Spleen (tissue), 7 donors: ENCODE results near the gene KRTAP2-2.

ENCODE experiments used
- CTCF ChIP-seq, 11 experiments: fragments of 200-600 bp in 7 of 11; fragments of 450-650 bp in 4 of 11; sonication (generic) in 4 of 11; IDR thresholded peaks in 8 of 11; conservative IDR thresholded peaks in 3 of 11; 1 replicate in 7 of 11; 2 replicates in 4 of 11; pipeline versions ENCODE4 v1.4.0 to v1.8.0; 2016 to 2021; ENCODE audit warnings: antibody characterized with exemption in 11 of 11, inconsistent platforms in 4 of 11, mild to moderate bottlenecking in 1 of 11
- POLR2AphosphoS5 ChIP-seq, 3 donors: sonication (generic); formaldehyde crosslinking; IDR thresholded peaks; one replicate each; pipeline ENCODE4 v1.5.1; 2017; ENCODE audit warnings: antibody characterized with exemption in 3 of 3
- donor health status: DM: no; HTN: no; CAD: no; lungs with moderate emphysema.
- donor health status: DM: no; HTN: no; CAD: no.
- donor health status: DM: no; HTN: no; CAD: no.

- TF ChIP-seq CTCF (IDR thresholded peaks at IDR 0.05 in 8 of 11, conservative IDR thresholded peaks at IDR 0.05 in 3 of 11) (no peak), POLR2AphosphoS5 (IDR thresholded peaks at IDR 0.05) (no peak)
Observed at GRCh38 chr17:41069031-41069430, 14.0 kb upstream of the KRTAP2-2 start.
